HG03139 (cell line): Measurements from ENCODE around the gene CCL1.

ENCODE experiments used
- ATAC-seq: cut with Tn5 transposase; IDR thresholded peaks from one replicate; pipeline ENCODE4 v1.9.1; 2021; ENCODE audit not compliant: unreplicated experiment

Gene CCL1

GRCh38 chr17:34363183-34363661 lies at the start of gene CCL1:
CCL1 (minus strand) TSS chr17:34363233; CDS start chr17:34363161, 72 bp downstream.
- no peak for ATAC-seq

GRCh38 chr17:34412534-34412933 lies 49.5 kb upstream of the CCL1 start:
- ATAC-seq, result no peak

- no peak for ATAC-seq
Measured at GRCh38 chr17:34411646-34412421, 48.8 kb upstream of the CCL1 start.

- ATAC-seq, result no peak
Measured at GRCh38 chr17:34409352-34409751, 46.3 kb upstream of the CCL1 start.

- no peak for ATAC-seq
Measured at GRCh38 chr17:34408439-34408838, 45.4 kb upstream of the CCL1 start.

- no peak for ATAC-seq
Measured at GRCh38 chr17:34406226-34406625, 43.2 kb upstream of the CCL1 start.

- no peak for ATAC-seq
Measured at GRCh38 chr17:34403006-34403405, 40.0 kb upstream of the CCL1 start.

GRCh38 chr17:34401165-34401564 lies 38.1 kb upstream of the CCL1 start:
- ATAC-seq, result no peak

GRCh38 chr17:34400301-34400931 lies 37.4 kb upstream of the CCL1 start:
- no peak for ATAC-seq

- no peak for ATAC-seq
Measured at GRCh38 chr17:34399725-34400124, 36.7 kb upstream of the CCL1 start.

- no peak for ATAC-seq
Measured at GRCh38 chr17:34398990-34399389, 36.0 kb upstream of the CCL1 start.

- ATAC-seq, result no peak
Measured at GRCh38 chr17:34397265-34397664, 34.2 kb upstream of the CCL1 start.

GRCh38 chr17:34393401-34393800 lies 30.4 kb upstream of the CCL1 start:
- no peak for ATAC-seq

GRCh38 chr17:34391241-34391640 lies 28.2 kb upstream of the CCL1 start:
- ATAC-seq, result no peak

GRCh38 chr17:34390649-34391048 lies 27.6 kb upstream of the CCL1 start:
- ATAC-seq, result no peak

- ATAC-seq, result no peak
Measured at GRCh38 chr17:34389126-34389750, 26.2 kb upstream of the CCL1 start.

- no peak for ATAC-seq
Measured at GRCh38 chr17:34387566-34387965, 24.5 kb upstream of the CCL1 start.

- ATAC-seq, result no peak
Measured at GRCh38 chr17:34386697-34387550, 23.9 kb upstream of the CCL1 start.

GRCh38 chr17:34386343-34386696 lies 23.3 kb upstream of the CCL1 start:
- ATAC-seq, result no peak

GRCh38 chr17:34384822-34385605 lies 22.0 kb upstream of the CCL1 start:
- no peak for ATAC-seq
